ENCODE results near the gene FNIP1.

Gene FNIP1

GRCh38 chr5:131756942-131757341, 39.9 kb downstream of the FNIP1 start:
- Histone ChIP-seq H3K36me3 (replicated peaks) (no peaks in the 10 kb centered on the region), H3K4me3 (ENCODE audit: low read depth, low read length) (no peak overlapping the region), H3K27me3 (replicated peaks) (no peaks in the 10 kb centered on the region), H3K27ac (no peak overlapping the region)
- in situ Hi-C loops (cut with HindIII; ENCODE audit: low pct_ligation_motif_present, low sequenced_read_pairs): no loop called here
- DNase-seq: no peak
- TF ChIP-seq CTCF (IDR thresholded peaks at IDR 0.05; ENCODE audit: low read depth, low read length, missing control alignments): no peak

GRCh38 chr5:131754363-131754762, 42.5 kb downstream of the FNIP1 start:
- no peaks in the 10 kb centered on the region for H3K36me3 ChIP-seq (replicated peaks)
- no peak overlapping the region for H3K4me3 ChIP-seq (ENCODE audit: low read depth, low read length)
- no peak overlapping the region for H3K27ac ChIP-seq
- in situ Hi-C loops (cut with HindIII; ENCODE audit: low pct_ligation_motif_present, low sequenced_read_pairs): no loop called here
- TF ChIP-seq CTCF (IDR thresholded peaks at IDR 0.05; ENCODE audit: low read depth, low read length, missing control alignments): no peak
- no peak for DNase-seq
- H3K27me3 ChIP-seq (replicated peaks): no peaks in the 10 kb centered on the region

GRCh38 chr5:131751506-131751905, 45.3 kb downstream of the FNIP1 start:
- in situ Hi-C loops (cut with HindIII; ENCODE audit: low pct_ligation_motif_present, low sequenced_read_pairs): no loop called here
- no peaks in the 10 kb centered on the region for H3K27me3 ChIP-seq (replicated peaks)

GRCh38 chr5:131749723-131750470, 46.9 kb downstream of the FNIP1 start:
- TF ChIP-seq CTCF (IDR thresholded peaks at IDR 0.05; ENCODE audit: low read depth, low read length, missing control alignments): no peak
- Histone ChIP-seq H3K27ac (no peak overlapping the region), H3K36me3 (replicated peaks) (no peaks in the 10 kb centered on the region), H3K27me3 (replicated peaks) (no peaks in the 10 kb centered on the region), H3K4me3 (ENCODE audit: low read depth, low read length) (no peak overlapping the region)
- in situ Hi-C loops (cut with HindIII; ENCODE audit: low pct_ligation_motif_present, low sequenced_read_pairs): no loop called here
- no peak for DNase-seq

More at GRCh38 chr5:131751506-131751905, 45.3 kb downstream of the FNIP1 start:
- Histone ChIP-seq H3K27ac (no peak overlapping the region), H3K4me3 (ENCODE audit: low read depth, low read length) (no peak overlapping the region), H3K36me3 (replicated peaks) (no peaks in the 10 kb centered on the region)
- TF ChIP-seq CTCF (IDR thresholded peaks at IDR 0.05; ENCODE audit: low read depth, low read length, missing control alignments): no peak
- no peak for DNase-seq

GRCh38 chr5:131749138-131749537, 47.7 kb downstream of the FNIP1 start:
- in situ Hi-C loops (cut with HindIII; ENCODE audit: low pct_ligation_motif_present, low sequenced_read_pairs): no loop called here
- no peak for TF ChIP-seq CTCF (IDR thresholded peaks at IDR 0.05; ENCODE audit: low read depth, low read length, missing control alignments)
- peak; percentile 53 for DNase-seq

More at GRCh38 chr5:131749138-131749537, 47.7 kb downstream of the FNIP1 start:
- no peaks in the 10 kb centered on the region for H3K27me3 ChIP-seq (replicated peaks)
- no peak overlapping the region for H3K4me3 ChIP-seq (ENCODE audit: low read depth, low read length)
- no peak overlapping the region for H3K27ac ChIP-seq
- no peaks in the 10 kb centered on the region for H3K36me3 ChIP-seq (replicated peaks)

Data from brain microvascular endothelial cell (primary cell).